ENCODE data around the gene CCDC136.

CCDC136 gene

DNA sequence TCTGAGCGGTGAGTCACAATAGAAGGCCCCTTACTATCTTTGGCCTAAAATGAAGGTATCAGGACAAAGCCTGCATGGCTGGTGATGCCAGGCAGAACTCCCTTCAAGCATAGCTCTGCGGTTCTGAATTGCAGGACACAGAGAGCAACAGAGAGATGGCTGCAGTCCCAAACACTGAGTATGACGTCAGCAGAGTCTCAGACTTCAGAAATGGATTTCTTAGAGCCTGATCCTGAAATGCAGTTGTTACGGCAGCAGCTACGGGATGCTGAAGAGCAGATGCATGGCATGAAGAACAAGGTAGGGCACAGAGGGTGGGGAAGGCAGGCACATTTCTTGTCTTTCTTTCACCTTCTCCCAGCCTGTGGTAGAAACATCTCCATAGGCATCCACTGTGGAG, 13.5 kb downstream of the CCDC136 start:
- no peak for DNase-seq (ENCODE audit: low spot score)

DNA sequence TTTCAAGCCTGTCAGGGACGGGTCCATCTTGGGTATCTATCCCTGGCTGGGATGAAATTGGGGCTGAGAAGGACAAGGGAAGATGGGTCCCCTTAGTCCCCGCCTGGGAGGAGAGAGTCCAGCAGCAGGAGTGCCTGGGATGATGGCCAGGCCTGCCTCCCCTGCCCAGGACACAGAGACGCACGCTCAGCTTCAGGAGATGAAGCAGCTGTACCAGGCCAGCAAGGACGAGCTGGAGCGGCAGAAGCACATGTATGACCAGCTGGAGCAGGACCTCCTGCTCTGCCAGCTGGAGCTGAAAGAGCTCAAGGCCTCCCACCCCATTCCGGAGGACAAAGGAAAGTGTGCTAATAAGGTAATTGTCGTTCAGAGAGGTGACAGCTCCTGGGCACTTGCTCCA, 15.4 kb downstream of the CCDC136 start:
- DNase-seq (ENCODE audit: low spot score) = no peak

DNA sequence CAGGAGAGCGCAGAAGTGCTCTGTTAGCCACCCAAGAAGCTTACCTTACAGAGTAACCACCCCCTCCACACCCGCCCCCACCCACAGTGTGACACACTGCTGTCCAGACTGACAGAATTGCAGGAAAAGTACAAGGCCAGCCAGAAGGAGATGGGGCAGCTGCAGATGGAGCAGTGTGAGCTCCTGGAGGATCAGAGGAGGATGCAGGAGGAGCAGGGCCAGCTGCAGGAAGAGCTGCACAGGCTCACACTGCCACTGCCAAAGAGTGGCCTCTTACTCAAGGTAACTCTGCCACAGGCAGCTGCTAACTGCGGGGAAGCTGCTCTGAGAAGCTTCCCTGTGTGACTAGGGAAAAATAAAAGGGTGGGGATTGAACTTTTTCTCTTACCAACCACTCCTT, 17.6 kb downstream of the CCDC136 start:
- DNase-seq (ENCODE audit: low spot score) = no peak

GRCh38 chr7:128810473-128810872, 18.7 kb downstream of the CCDC136 start:
- DNase-seq (ENCODE audit: low spot score) = no peak

DNA sequence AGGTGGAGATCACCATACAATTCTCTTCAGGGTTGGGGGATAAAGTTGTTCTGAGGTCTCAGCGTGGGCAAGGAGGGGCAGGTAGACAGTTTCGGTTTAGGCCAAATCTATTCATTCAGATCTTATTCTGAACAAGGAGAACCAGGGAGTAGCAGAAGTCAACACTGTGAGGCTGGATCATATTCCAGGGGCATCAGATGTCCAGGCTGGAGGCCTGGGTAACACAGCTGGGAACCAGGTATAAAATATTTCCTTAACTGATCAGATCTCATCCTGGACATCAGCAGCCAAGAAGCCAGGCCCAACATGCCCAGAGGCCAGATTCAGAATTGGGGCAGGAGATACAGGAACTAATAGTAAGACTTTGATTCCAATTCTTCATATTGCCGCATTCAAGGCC, 19.2 kb downstream of the CCDC136 start:
- DNase-seq (ENCODE audit: low spot score) = no peak

- DNase-seq (ENCODE audit: low spot score) = no peak
Observed at GRCh38 chr7:128811631-128812430, 20.1 kb downstream of the CCDC136 start.

DNA sequence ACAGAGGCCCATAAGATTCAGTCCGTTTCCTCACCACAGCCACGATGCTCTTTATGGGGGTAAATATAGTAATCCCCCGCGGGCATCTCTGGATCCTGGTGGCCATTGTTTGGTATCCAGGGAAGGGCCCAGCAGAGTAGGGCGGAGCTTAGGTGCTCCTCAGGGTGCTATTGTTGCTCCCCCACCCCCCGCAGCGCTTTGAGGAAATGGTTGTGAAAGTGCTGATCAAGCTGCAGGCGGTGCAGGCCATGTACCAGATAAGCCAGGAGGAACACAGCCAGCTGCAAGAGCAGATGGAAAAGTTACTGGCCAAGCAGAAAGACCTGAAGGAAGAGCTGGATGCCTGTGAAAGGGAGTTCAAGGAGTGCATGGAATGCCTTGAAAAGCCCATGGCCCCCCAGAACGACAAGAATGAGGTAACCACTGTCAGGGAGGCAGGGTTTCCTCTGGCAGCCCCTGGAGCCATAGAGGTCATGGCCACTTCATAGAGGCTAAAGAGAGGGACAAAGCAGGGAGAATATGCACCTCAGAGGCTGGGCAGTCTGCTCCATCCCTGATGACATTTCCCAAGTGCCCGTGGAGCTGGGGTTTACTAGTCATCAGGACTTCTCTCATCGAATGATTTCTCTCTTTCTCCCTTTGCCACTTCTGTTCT, 20.9 kb downstream of the CCDC136 start:
- DNase-seq (ENCODE audit: low spot score) = no peak

DNA sequence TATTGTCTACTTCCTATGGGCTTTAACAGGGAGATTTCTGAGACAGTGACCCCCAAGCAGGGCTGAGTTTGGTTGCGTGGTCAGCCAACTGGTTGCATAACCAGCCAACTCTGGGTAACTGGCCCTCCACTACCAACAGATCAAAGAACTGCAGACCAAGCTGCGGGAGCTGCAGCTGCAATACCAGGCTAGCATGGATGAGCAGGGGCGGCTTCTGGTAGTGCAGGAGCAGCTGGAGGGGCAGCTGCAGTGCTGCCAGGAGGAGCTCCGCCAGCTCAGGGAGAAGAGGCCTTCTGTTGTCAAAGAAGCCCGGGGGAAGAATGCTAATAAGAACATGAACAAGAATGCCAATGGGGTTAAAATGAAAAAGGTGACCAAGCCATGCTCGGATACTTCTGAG, 22.7 kb downstream of the CCDC136 start:
- no peak for DNase-seq (ENCODE audit: low spot score)

DNA sequence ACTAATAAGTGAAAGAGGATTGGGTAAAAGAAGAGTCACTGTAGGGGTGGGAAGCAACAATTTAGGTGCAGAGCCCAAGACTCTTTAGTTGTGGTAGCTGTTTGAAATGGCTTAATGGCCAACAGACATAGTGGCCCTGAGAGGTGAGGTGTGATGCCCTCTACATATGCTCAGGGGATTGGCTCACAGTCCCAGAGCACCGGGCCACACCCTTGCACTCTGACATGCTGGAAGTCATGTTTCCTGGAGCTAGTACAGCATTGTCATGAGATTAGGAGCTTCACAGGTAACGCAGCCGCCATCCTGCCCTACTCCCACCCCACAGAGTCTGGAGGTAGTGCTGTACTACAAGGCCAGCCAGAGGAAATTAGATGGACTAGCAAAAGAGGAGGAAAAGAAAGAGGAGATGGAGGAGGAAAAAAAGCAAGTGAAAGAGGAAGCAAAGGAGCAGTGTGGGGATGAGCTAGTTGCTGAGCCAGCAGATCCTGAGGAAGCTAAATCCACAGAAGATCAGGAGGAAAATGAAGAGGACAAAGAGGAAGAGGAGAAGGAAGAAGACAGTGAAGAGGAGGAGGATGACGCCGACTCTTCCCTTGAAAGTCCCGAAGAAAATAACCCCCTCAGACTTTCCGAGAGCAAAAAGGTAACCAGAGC, 23.6 kb downstream of the CCDC136 start:
- DNase-seq (ENCODE audit: low spot score) = no peak

DNA sequence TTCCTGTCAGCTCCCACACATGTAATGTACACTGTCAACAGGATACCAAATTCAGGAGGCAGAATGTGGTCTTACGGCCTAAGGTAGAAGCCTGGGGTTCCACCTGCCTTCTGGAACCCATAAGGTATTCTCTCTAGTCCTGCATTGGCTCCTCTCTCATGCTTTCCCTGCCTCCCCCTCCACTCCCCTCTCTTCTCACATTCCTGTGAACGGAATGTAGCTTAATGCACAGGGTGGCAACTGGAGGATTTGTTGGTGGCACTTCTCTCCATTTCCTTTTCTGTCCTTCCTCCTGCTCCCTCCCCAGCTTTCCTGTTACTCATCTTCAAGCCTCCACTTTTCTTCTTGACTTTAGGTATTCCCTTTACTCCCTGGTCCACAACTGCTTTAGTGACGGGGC, 26.9 kb downstream of the CCDC136 start:
- DNase-seq (ENCODE audit: low spot score) = no peak

DNA sequence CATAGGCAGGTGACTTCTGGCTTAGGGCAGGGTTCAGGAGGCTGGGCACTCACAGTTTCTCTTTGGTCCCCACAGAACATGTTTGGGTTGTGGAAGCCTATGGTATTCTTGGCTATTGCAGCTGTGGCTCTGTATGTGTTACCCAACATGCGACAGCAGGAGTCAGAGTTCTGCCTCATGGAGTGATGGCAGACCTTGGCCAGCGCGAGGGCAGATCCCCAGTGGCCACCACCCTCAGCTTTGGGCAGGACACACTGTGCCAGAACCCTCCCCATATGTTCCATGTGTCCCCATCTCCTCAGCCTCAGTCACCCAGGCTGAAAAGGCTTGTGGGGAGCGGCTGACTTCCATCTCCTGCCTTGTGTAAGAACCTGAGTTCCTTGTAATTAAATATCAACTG, 30.0 kb downstream of the CCDC136 start:
- no peak for DNase-seq (ENCODE audit: low spot score)

DNA sequence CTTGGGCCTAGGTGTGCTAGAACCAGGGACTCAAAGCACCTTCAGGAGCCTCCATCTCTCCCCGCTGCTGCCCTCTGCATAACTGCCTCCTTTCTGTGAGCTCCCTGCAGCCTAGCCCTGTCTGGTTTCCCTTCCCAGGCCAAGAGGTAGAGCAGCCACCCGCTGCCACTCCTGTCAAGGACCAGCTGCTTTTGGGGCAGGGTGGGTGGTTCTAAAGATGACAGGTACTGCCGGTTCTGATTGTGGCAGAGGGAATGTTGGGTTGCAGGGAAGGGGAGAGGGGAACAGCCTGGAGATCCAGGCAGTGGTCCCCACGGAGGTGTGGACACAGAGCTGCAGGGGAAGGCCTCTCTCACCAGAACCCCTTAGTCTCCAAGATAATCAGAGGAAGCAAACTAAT, 34.7 kb downstream of the CCDC136 start:
- no peak for DNase-seq (ENCODE audit: low spot score)

DNA sequence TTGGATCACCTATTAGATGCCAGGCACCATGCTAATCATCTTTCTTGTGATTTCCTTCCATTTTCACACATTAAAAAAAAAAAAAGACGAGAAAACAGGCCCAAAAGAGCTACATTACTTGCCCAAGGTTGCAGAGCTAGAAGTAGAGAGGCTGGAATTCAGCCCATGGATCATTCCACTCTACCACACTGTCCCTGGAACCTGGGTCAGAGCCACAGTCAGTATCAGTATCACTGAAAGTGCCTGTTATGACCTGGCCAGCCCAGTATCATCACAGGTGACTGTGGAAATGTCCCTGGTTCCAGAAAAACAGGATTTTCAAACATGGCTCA, 35.1 kb downstream of the CCDC136 start:
- no peak for DNase-seq (ENCODE audit: low spot score)

- DNase-seq (ENCODE audit: low spot score) = peak; percentile 65
Observed at GRCh38 chr7:128827248-128827958, 35.6 kb downstream of the CCDC136 start.

DNA sequence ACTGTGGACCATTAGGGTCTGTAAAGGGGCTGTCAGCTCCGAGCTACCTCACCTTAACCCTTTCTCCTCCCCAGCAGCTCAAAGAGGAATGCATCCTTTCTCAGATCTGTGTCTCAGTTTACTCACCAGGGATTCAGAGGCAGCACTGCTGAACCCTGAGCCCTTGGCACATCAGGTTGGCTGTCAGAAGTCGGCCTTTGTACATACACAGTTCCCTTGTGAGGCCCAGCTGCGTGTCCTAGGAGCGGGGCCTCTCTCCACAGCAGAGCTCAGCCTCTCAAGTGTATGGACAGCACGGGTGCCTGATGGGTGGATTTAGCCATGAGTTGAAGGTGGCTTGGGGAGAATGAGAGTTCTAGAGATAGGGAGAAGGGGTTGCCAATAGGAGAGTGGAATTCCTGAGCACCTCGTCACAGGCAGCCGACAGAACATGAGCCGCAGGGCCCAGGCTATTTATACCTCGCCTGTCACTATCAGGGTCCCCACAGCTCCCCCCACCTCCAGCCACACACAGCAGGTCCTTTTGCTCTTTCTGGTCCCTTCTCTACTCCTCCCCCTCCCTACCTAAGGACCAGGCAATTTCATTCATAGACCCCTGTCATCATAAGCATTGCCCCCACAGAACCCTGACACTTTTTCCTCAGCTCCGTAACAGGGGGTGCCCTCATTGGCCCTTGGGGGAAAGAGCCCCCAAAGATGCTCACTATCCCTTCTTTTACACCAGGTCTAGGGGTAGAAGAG, 36.4 kb downstream of the CCDC136 start:
- DNase-seq (ENCODE audit: low spot score) = no peak

- DNase-seq (ENCODE audit: low spot score) = no peak
Observed at GRCh38 chr7:128829391-128830166, 37.8 kb downstream of the CCDC136 start.

- DNase-seq (ENCODE audit: low spot score) = no peak
Observed at GRCh38 chr7:128830231-128831177, 38.7 kb downstream of the CCDC136 start, which contains the start of gene FLNC. Gene FLNC, plus strand, starts transcription at chr7:128830406. Its CDS starts 232 bp downstream, at chr7:128830638.

DNA sequence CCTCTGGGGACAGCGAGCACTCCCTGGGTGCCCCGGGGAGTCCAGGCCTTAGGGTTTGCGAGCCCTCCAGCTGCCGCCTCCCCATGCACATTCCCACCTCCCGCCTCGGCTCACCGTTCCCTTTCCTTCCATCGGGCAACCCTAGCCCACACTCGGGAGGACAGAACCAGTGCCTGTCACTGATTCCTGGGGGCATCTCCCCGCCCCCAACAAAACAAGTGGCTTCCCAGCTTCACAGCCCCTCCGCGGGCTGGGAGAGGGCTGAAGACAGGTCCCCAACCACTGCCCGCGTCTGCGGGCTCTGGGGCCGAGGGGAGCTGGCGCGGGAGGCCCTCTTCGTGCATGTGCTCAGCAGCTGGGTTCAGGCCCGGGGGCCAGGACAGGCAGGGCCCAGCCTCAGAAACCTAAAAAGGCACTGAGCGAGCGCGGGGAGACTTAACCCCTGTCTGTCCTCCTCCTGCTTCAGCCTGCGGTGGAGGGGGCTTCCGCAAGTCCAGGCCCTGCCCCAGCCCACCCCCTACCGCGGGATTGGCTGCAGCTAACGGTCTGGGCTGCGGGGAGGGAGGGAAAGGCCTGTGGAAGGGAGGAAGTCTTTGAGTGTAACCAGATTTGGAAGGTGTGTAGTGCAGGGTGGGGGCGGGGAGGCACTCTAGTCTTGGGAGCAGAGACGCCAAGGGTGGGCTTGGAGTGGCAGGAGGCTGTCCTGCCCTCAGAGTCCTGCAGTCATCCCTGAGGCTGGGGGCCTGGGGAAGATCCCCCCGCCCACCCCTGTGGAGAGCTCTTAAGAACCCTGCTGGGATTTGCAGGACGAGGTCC, 39.6 kb downstream of the CCDC136 start:
- DNase-seq (ENCODE audit: low spot score) = no peak

Data from kidney capillary endothelial cell (primary cell).